DOHH2 (cell line): ENCODE measurements around the gene KLHL1.

ENCODE experiments used
- EZH2phosphoT487 ChIP-seq: fragments of 200-600 bp; sonication (generic); IDR thresholded peaks from 2 replicates; pipeline ENCODE4 v1.6.1; 2017; ENCODE audit warnings: borderline replicate concordance, mild to moderate bottlenecking, antibody characterized with exemption, low read length, moderate library complexity, mixed read lengths
- TF ChIP-seq, protein P1 (sequence below): fragments of 200-600 bp; sonication (generic); IDR thresholded peaks from one replicate; pipeline ENCODE4 v1.5.1; 2014; ENCODE audit warnings: antibody characterized with exemption, mild to moderate bottlenecking, low read depth, low read length; ENCODE audit not compliant: poor library complexity, severe bottlenecking

DNA sequence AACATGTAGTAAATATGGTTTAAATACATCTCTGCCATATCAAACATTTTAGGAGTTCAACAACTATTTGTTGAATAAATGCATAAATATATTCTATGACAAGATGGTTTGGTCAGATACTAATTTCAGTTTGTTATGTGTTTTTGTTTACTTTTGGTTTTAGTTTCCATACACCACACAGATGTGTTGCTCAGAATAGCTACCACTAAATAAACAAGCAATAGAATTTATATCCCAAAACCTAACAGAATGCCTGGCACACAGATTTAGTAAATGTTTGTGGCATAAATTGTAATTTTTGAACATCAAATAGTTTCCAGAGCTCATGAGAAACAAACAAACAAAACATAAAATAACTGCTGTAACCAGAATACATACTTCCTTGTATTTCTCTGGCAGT is 127.5 kb downstream of the KLHL1 start:
- TF ChIP-seq, protein P1, sequence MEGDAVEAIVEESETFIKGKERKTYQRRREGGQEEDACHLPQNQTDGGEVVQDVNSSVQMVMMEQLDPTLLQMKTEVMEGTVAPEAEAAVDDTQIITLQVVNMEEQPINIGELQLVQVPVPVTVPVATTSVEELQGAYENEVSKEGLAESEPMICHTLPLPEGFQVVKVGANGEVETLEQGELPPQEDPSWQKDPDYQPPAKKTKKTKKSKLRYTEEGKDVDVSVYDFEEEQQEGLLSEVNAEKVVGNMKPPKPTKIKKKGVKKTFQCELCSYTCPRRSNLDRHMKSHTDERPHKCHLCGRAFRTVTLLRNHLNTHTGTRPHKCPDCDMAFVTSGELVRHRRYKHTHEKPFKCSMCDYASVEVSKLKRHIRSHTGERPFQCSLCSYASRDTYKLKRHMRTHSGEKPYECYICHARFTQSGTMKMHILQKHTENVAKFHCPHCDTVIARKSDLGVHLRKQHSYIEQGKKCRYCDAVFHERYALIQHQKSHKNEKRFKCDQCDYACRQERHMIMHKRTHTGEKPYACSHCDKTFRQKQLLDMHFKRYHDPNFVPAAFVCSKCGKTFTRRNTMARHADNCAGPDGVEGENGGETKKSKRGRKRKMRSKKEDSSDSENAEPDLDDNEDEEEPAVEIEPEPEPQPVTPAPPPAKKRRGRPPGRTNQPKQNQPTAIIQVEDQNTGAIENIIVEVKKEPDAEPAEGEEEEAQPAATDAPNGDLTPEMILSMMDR, result no peak
- no peak for TF ChIP-seq EZH2phosphoT487
